Tibial artery (tissue), 4 donors: Measurements from ENCODE around the gene TBR1.

Experiments used
- DNase-seq, 2 donors: peaks; one replicate each; pipeline ENCODE4 v3.0.0-alpha.2; 2019
- H3K27ac ChIP-seq, 2 donors: fragments of 200-600 bp; sonication (generic) in 1 of 2; 1 replicate in 1 of 2; 2 replicates in 1 of 2; pipeline ENCODE4 v1.5.1; 2018 to 2019; ENCODE audit warnings: mild to moderate bottlenecking in 1 of 2
- H3K27me3 ChIP-seq, 2 donors: fragments of 200-600 bp; sonication (generic) in 1 of 2; one replicate each; pipeline versions ENCODE4 v1.5.1 to v1.6.0; 2016 to 2019
- H3K36me3 ChIP-seq, 3 donors: fragments of 200-600 bp; sonication (generic) in 2 of 3; one replicate each; pipeline ENCODE4 v1.5.1; 2016 to 2019; ENCODE audit warnings: mild to moderate bottlenecking in 2 of 3
- H3K4me1 ChIP-seq, 4 donors: fragments of 200-600 bp; sonication (generic) in 2 of 4; 1 replicate in 3 of 4; 2 replicates in 1 of 4; pipeline ENCODE4 v1.5.1; 2016 to 2019
- H3K4me3 ChIP-seq, 2 donors: fragments of 200-600 bp; sonication (generic) in 1 of 2; 1 replicate in 1 of 2; 2 replicates in 1 of 2; pipeline ENCODE4 v1.5.1; 2018 to 2019; ENCODE audit warnings: mild to moderate bottlenecking in 2 of 2
- H3K9me3 ChIP-seq, 3 donors: fragments of 200-600 bp; sonication (generic) in 1 of 3; one replicate each; pipeline ENCODE4 v1.5.1; 2016 to 2019
- intact Hi-C: fragments of 100-400 bp; cut with DNase I; formaldehyde crosslinking; loops from one replicate; pipeline ENCODE4 v1.15.0; 2023; ENCODE audit warnings: low total_unique reads
- TF ChIP-seq, protein P1 (sequence below), 2 experiments: fragments of 200-600 bp in 1 of 2; fragments of 450-650 bp in 1 of 2; IDR thresholded peaks; one replicate each; pipeline ENCODE4 v1.5.1; 2017 to 2019; ENCODE audit warnings: antibody characterized with exemption in 2 of 2, mild to moderate bottlenecking in 1 of 2, moderate library complexity in 1 of 2

TBR1 gene

GRCh38 chr2:161386228-161386824 is 29.8 kb upstream of the TBR1 start:
- H3K4me1 ChIP-seq, result peaks cover 0 to 7% (median 0%) of the 10 kb centered on the region in 4 donors
- H3K27ac ChIP-seq, result no peak overlapping the region
- intact Hi-C loops, result no loop called here
- TF ChIP-seq, protein P1, sequence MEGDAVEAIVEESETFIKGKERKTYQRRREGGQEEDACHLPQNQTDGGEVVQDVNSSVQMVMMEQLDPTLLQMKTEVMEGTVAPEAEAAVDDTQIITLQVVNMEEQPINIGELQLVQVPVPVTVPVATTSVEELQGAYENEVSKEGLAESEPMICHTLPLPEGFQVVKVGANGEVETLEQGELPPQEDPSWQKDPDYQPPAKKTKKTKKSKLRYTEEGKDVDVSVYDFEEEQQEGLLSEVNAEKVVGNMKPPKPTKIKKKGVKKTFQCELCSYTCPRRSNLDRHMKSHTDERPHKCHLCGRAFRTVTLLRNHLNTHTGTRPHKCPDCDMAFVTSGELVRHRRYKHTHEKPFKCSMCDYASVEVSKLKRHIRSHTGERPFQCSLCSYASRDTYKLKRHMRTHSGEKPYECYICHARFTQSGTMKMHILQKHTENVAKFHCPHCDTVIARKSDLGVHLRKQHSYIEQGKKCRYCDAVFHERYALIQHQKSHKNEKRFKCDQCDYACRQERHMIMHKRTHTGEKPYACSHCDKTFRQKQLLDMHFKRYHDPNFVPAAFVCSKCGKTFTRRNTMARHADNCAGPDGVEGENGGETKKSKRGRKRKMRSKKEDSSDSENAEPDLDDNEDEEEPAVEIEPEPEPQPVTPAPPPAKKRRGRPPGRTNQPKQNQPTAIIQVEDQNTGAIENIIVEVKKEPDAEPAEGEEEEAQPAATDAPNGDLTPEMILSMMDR (IDR thresholded peaks at IDR 0.05), result no peak
- H3K36me3 ChIP-seq, result no peaks in the 10 kb centered on the region
- no peak for DNase-seq
- H3K9me3 ChIP-seq, result no peaks in the 10 kb centered on the region
- H3K27me3 ChIP-seq, result no peaks in the 10 kb centered on the region
- no peak overlapping the region for H3K4me3 ChIP-seq

DNA sequence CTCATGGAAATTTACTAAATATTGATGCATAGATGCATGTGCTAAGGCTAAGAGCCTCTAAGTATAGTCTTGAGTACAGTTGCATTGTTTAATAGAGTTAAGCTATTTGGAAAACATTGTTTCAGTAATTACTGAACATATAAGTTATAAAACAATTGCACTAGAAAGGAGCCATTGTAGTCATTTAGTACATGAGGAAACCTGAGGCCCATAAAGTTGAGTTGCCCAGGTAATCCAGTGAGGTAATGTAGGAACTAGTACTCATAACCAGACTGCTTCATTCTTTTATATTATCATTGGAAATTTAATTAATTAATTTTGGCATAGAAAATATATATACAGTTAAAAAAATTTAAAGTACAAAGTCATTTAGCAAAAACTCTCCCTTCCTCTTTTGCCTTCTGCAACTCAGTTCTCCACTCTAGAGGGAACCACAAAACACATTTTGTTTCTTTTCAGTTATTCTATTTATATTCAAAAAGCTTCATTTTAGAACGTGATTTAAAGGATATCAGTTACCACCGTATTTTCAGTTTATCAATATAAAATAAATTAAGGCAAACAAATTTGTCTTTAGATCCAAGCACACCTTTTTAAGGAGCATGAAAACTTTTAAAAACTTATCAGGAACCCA is 27.8 kb upstream of the TBR1 start:
- TF ChIP-seq, protein P1 (IDR thresholded peaks at IDR 0.05), result no peak
- Histone ChIP-seq H3K4me3 (no peak overlapping the region), H3K27me3 (no peaks in the 10 kb centered on the region), H3K27ac (no peak overlapping the region), H3K9me3 (no peaks in the 10 kb centered on the region), H3K36me3 (peaks cover 0 to 3% (median 0%) of the 10 kb centered on the region in 3 donors), H3K4me1 (peaks cover 0 to 7% (median 0%) of the 10 kb centered on the region in 4 donors)
- intact Hi-C loops, result no loop called here
- no peak for DNase-seq

GRCh38 chr2:161391737-161392506 is 24.2 kb upstream of the TBR1 start:
- intact Hi-C loops, result no loop called here
- TF ChIP-seq, protein P1 (IDR thresholded peaks at IDR 0.05), result no peak

DNA sequence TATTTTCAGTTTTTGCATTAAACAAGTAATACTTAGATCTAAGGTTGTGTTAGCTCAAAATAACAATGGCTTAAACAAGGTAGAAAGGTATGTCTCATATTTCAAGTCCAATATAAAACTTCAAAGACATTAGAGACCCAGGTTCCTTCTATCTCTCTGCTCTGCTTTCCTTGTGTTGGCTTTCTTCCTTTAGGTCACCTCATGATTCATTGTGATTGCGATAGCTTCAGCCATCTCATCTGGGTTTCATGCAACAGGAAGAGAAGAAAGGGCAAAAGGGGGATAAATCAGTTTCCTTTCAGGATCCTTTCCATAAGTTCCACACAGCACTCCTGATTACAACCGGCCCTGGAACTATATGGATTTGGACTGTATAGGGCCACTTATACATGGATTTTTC is 16.0 kb upstream of the TBR1 start:
- no peaks in the 10 kb centered on the region for H3K27me3 ChIP-seq
- DNase-seq, result no peak
- no peaks in the 10 kb centered on the region for H3K4me1 ChIP-seq
- TF ChIP-seq, protein P1 (IDR thresholded peaks at IDR 0.05), result no peak
- peaks cover 40 to 44% (median 41%) of the 10 kb centered on the region in 3 donors for H3K36me3 ChIP-seq
- H3K4me3 ChIP-seq, result no peak overlapping the region
- H3K9me3 ChIP-seq, result no peaks in the 10 kb centered on the region
- intact Hi-C loops, result no loop called here
- no peak overlapping the region for H3K27ac ChIP-seq

More at GRCh38 chr2:161391737-161392506, 24.2 kb upstream of the TBR1 start:
- peaks cover 14 to 22% (median 18%) of the 10 kb centered on the region in 3 donors for H3K36me3 ChIP-seq
- no peaks in the 10 kb centered on the region for H3K9me3 ChIP-seq
- no peak overlapping the region for H3K27ac ChIP-seq
- peaks cover 0 to 7% (median 0%) of the 10 kb centered on the region in 4 donors for H3K4me1 ChIP-seq
- no peak overlapping the region for H3K4me3 ChIP-seq
- H3K27me3 ChIP-seq, result no peaks in the 10 kb centered on the region
- no peak for DNase-seq

GRCh38 chr2:161402297-161402696 is 13.8 kb upstream of the TBR1 start:
- Histone ChIP-seq H3K9me3 (no peaks in the 10 kb centered on the region), H3K27ac (no peak overlapping the region), H3K27me3 (no peaks in the 10 kb centered on the region), H3K4me1 (no peaks in the 10 kb centered on the region), H3K4me3 (no peak overlapping the region), H3K36me3 (peaks cover 21 to 22% (median 22%) of the 10 kb centered on the region in 3 donors)
- intact Hi-C loops, result no loop called here
- TF ChIP-seq, protein P1 (IDR thresholded peaks at IDR 0.05), result no peak
- DNase-seq, result no peak
